HEK293T (cell line): Measurements from ENCODE around the gene THSD7B.

Source experiments
- CTCF ChIA-PET: fragments of 350-600 bp; formaldehyde crosslinking; extraction: SDS; loops from one replicate; lab custom pipeline; 2021; ENCODE audit warnings: antibody characterized with exemption, inconsistent platforms; lab: Yijun Ruan, JAX
- POLR2A ChIA-PET: fragments of 350-600 bp; formaldehyde crosslinking; extraction: SDS; loops from one replicate; lab custom pipeline; 2020; ENCODE audit warnings: antibody characterized with exemption, inconsistent platforms; lab: Yijun Ruan, JAX
- DNase-seq: peaks from one replicate; pipeline ENCODE4 v3.0.0; 2012; ENCODE audit warnings: mixed read lengths; ENCODE audit errors: extremely low spot score
- ARNT ChIP-seq: fragments of 450-650 bp; IDR thresholded peaks from 2 replicates; pipeline ENCODE4 v1.6.1; 2017; ENCODE audit warnings: mild to moderate bottlenecking
- BHLHE40 ChIP-seq: fragments of 450-650 bp; IDR thresholded peaks from 2 replicates; pipeline ENCODE4 v1.6.1; 2016; ENCODE audit warnings: mild to moderate bottlenecking, moderate library complexity, borderline replicate concordance
- CTBP1 ChIP-seq: fragments of 450-650 bp; IDR thresholded peaks from 2 replicates; pipeline ENCODE4 v1.6.1; 2016; ENCODE audit warnings: borderline replicate concordance
- ELF4 ChIP-seq: fragments of 450-650 bp; IDR thresholded peaks from 2 replicates; pipeline ENCODE4 v1.6.1; 2017; ENCODE audit warnings: antibody characterized with exemption
- FOXA1 ChIP-seq: fragments of 450-650 bp; IDR thresholded peaks from 2 replicates; pipeline ENCODE4 v1.6.1; 2016; ENCODE audit warnings: mild to moderate bottlenecking
- FOXK2 ChIP-seq: fragments of 450-650 bp; IDR thresholded peaks from 2 replicates; pipeline ENCODE4 v1.6.1; 2016; ENCODE audit warnings: mild to moderate bottlenecking
- FOXM1 ChIP-seq: fragments of 450-650 bp; IDR thresholded peaks from 2 replicates; pipeline ENCODE4 v1.6.1; 2017; ENCODE audit warnings: mild to moderate bottlenecking, borderline replicate concordance
- HDGF ChIP-seq: fragments of 450-650 bp; IDR thresholded peaks from 2 replicates; pipeline ENCODE4 v1.6.1; 2017; ENCODE audit warnings: antibody characterized with exemption, borderline replicate concordance
- L3MBTL2 ChIP-seq: fragments of 450-650 bp; conservative IDR thresholded peaks from 2 replicates; pipeline ENCODE4 v1.6.1; 2016; ENCODE audit warnings: mild to moderate bottlenecking
- LEF1 ChIP-seq: fragments of 450-650 bp; IDR thresholded peaks from 2 replicates; pipeline ENCODE4 v1.6.1; 2017; ENCODE audit warnings: mild to moderate bottlenecking, borderline replicate concordance
- NFRKB ChIP-seq: fragments of 450-650 bp; IDR thresholded peaks from 2 replicates; pipeline ENCODE4 v1.6.1; 2016; ENCODE audit warnings: mild to moderate bottlenecking, moderate library complexity
- PKNOX1 ChIP-seq: fragments of 450-650 bp; IDR thresholded peaks from 2 replicates; pipeline ENCODE4 v1.6.1; 2016
- SP1 ChIP-seq: fragments of 450-650 bp; IDR thresholded peaks from 2 replicates; pipeline ENCODE4 v1.6.1; 2017
- SUZ12 ChIP-seq: fragments of 450-650 bp; IDR thresholded peaks from 2 replicates; pipeline ENCODE4 v1.6.1; 2016; ENCODE audit warnings: mild to moderate bottlenecking
- TARDBP ChIP-seq: fragments of 450-650 bp; IDR thresholded peaks from 2 replicates; pipeline ENCODE4 v1.6.1; 2016
- ZNF384 ChIP-seq: fragments of 450-650 bp; IDR thresholded peaks from 2 replicates; pipeline ENCODE4 v1.6.1; 2016

The THSD7B gene

DNA sequence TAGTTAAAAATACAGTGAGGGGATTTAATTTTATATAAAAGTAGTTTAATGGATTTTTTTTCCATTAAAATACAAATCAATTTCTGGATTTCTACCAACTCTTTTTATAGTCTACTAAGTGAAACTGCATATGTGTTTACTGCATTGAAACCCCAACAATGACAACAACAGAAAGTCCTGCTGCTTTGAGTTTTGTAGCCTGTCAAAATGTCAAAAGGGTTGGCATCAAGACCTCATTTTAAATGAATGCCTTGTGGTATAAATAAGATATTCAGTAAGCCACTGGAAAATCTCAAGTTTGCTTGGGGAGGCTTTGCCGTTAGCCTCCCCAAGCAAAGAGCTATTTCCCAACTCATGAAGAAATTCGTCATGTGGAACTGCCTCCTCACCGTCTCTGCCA lies 758.6 kb downstream of the THSD7B start:
- DNase-seq, result no peak
- TF ChIP-seq ELF4 (no peak), SP1 (no peak), SUZ12 (no peak), HDGF (no peak), ARNT (no peak), TARDBP (no peak), LEF1 (no peak), PKNOX1 (no peak), FOXA1 (no peak), L3MBTL2 (no peak), BHLHE40 (no peak), FOXM1 (no peak), CTBP1 (no peak), NFRKB (no peak), ZNF384 (no peak)
- CTCF ChIA-PET, result no interaction called here
- POLR2A ChIA-PET, result no interaction called here

GRCh38 chr2:137525132-137525531 lies 759.8 kb downstream of the THSD7B start:
- no peak for DNase-seq
- TF ChIP-seq ARNT (no peak), FOXA1 (no peak), CTBP1 (no peak), BHLHE40 (no peak), TARDBP (no peak), HDGF (no peak), L3MBTL2 (no peak), PKNOX1 (no peak), FOXK2 (no peak), LEF1 (no peak), SUZ12 (no peak), SP1 (no peak)
- CTCF ChIA-PET, result no interaction called here

DNA sequence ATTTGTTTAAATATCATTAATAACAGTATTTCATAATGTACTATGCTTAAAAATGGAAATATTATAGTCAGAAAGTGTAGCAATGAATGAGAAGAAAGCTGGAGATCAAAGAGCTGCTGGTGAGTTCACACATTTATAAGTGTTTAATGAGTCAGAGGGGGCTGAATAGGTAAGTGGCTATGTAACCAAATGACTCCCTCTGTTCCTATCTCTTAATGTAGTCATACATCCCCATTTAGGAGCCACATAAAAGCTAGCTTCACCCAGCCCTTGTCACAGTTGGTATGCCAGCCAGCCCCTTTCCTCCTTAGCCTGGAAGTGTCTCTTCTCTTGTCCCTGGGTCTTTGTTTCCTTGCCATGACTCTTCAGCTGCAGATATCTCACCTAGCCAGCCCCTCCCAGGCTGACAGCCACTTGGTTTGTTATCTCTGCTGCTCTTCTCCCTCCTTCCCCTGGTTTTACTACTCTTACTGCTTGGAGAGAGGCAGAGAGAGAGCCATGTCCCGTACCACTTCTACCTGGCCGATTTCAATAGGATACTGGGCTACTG lies 760.4 kb downstream of the THSD7B start:
- ChIA-PET POLR2A (no interaction called here), CTCF (no interaction called here)
- TF ChIP-seq FOXM1 (no peak), ARNT (no peak), CTBP1 (no peak), SP1 (no peak), ZNF384 (no peak), L3MBTL2 (no peak), NFRKB (no peak)
- no peak for DNase-seq

More at GRCh38 chr2:137525132-137525531, 759.8 kb downstream of the THSD7B start:
- POLR2A ChIA-PET, result no interaction called here

DNA sequence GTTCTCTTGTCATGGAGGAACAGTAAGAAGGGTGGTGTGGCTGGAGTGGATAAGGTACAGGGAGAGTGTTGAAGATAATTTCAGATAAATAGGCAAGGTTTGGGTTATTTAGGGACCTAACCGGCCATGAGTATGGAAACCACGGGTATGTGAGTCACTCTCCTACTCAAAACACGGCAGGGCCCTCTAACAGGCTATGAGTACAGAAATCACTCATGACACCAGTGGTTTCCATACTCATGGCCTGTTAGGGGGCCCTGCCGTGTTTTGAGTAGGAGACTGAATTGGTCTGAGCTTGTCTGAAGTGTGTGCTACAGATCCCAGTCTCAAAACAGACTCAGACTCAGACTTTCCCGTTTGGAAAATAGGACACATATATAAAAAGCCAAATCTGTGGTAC lies 770.6 kb downstream of the THSD7B start:
- ChIA-PET CTCF (no interaction called here), POLR2A (no interaction called here)
- no peak for TF ChIP-seq CTBP1
- TF ChIP-seq LEF1, result no peak
- TF ChIP-seq FOXK2, result no peak
- TF ChIP-seq ZNF384, result no peak
- TF ChIP-seq HDGF, result no peak
- no peak for TF ChIP-seq ARNT
- no peak for TF ChIP-seq TARDBP
- TF ChIP-seq BHLHE40, result no peak
- TF ChIP-seq L3MBTL2, result no peak
- no peak for TF ChIP-seq FOXA1

DNA sequence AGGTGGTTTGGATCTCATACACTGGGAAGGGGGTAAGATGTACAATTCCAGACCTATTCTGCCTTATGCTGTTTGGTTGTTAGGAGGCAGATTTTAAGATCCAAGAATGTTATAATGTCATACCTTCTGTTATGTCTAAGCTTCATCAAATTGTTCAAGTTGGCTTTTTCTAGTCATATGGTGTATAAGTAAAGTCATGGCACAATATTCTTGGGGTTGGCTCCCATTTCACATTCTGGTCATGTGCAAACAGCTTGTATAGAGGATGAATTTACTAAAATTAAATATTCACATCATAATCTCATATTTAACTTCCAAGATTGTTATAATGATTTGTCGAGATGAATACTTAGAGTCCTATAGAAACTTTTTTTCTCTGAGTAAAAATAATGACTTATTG lies 774.0 kb downstream of the THSD7B start:
- ChIA-PET POLR2A (no interaction called here), CTCF (no interaction called here)
- no peak for TF ChIP-seq NFRKB
- no peak for TF ChIP-seq FOXK2
- TF ChIP-seq PKNOX1, result no peak
- no peak for TF ChIP-seq FOXA1
- no peak for TF ChIP-seq SUZ12
- TF ChIP-seq LEF1, result no peak
- no peak for TF ChIP-seq L3MBTL2
- no peak for TF ChIP-seq ZNF384
- no peak for TF ChIP-seq SP1
- no peak for TF ChIP-seq ELF4
- TF ChIP-seq CTBP1, result no peak
- DNase-seq, result no peak

More for the DNA sequence above, 770.6 kb downstream of the THSD7B start:
- no peak for DNase-seq

DNA sequence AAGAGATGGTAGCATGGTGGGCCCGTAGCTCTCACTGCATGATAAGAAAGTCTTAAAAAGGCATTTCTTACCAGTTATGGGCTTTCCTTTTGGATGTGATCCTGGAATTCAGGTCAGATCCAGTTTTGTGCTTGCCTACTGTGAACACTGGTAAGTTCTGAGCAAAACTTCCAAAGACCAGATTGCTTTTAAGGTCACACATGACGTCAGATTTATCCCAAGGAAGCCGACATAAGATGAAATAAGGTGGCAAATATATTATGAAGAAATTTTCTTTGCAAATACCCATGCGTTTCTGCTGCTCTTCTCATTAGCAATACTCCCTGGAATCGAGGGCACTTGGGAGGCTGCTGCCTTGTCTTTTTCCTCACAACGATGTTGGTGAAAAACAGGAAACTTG lies 782.5 kb downstream of the THSD7B start:
- POLR2A ChIA-PET, result no interaction called here
- TF ChIP-seq ELF4, result no peak
- no peak for TF ChIP-seq TARDBP
- no peak for TF ChIP-seq NFRKB
- TF ChIP-seq LEF1, result no peak
- TF ChIP-seq ZNF384, result no peak
- no peak for TF ChIP-seq L3MBTL2
- no peak for TF ChIP-seq PKNOX1
- TF ChIP-seq SUZ12, result no peak
- no peak for TF ChIP-seq FOXK2
- no peak for TF ChIP-seq CTBP1
- no peak for TF ChIP-seq ARNT
- no peak for TF ChIP-seq FOXA1
- TF ChIP-seq HDGF, result no peak
- CTCF ChIA-PET, result no interaction called here
- no peak for DNase-seq
